ENCODE data around the gene IGFBP2.
"Not testable (repeated sequence)": the region's sequence is repeated elsewhere in the genome, so short reads cannot be mapped to it uniquely, and the experiment has no call there.

IGFBP2 gene, protein sequence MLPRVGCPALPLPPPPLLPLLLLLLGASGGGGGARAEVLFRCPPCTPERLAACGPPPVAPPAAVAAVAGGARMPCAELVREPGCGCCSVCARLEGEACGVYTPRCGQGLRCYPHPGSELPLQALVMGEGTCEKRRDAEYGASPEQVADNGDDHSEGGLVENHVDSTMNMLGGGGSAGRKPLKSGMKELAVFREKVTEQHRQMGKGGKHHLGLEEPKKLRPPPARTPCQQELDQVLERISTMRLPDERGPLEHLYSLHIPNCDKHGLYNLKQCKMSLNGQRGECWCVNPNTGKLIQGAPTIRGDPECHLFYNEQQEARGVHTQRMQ

DNA sequence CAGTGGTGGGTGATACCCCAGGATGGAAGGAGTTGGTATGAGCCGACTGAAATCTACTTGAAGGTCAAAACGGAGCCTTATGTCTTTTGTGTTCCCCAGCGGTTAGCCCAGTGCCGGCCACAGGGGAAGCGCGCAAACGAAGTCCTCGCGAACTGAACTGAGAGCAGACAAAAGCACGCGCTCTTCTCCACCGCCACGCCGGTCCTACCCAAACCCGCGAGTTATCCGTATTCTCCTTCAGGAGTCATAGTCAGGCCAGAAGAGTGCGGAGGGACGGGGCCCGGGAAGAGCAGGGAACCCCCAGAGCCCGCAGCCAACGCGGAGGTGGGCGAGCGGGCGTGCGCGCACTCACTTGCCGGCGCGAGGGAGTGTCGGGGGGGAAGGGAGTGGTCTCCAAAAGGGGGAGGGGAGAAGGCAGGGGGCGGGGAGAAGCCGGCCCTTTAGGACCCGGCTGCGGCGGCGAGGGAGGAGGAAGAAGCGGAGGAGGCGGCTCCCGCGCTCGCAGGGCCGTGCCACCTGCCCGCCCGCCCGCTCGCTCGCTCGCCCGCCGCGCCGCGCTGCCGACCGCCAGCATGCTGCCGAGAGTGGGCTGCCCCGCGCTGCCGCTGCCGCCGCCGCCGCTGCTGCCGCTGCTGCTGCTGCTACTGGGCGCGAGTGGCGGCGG is at the start of gene IGFBP2:
TSS of gene IGFBP2 (plus strand) at position 469 of the 664 bp plus-strand sequence. CDS start at position 573, 104 bp downstream.
- no peak for DNase-seq (ENCODE audit: low spot score)

GRCh38 chr2:216583606-216584005 is 49.6 kb upstream of the IGFBP2 start:
- DNase-seq (ENCODE audit: low spot score) = no peak

DNA sequence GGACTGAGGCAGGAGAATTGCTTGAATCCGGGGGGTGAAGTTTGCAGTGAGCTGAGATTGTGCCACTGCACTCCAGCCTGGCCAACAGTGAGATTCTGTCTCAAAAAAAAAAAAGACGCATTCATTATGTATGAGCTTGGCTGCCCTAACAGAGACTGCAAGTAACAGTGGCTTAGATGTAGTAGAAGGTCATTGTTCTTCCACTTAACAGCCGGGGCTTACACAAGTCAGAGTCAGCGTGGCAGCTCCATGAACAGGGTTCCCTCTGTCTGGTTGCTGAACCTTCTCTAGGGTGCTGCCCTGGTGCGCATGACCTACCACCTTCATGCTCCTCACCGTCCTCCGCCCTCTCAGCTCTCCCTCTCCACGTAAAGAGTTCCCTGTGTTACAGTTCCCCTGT is 49.1 kb upstream of the IGFBP2 start:
- DNase-seq (ENCODE audit: low spot score) = no peak

GRCh38 chr2:216585441-216585840 is 47.8 kb upstream of the IGFBP2 start:
- no peak for DNase-seq (ENCODE audit: low spot score)

- DNase-seq (ENCODE audit: low spot score) = no peak
These were observed 44.1 kb upstream of the IGFBP2 start for GRCh38 chr2:216588861-216589710.

DNA sequence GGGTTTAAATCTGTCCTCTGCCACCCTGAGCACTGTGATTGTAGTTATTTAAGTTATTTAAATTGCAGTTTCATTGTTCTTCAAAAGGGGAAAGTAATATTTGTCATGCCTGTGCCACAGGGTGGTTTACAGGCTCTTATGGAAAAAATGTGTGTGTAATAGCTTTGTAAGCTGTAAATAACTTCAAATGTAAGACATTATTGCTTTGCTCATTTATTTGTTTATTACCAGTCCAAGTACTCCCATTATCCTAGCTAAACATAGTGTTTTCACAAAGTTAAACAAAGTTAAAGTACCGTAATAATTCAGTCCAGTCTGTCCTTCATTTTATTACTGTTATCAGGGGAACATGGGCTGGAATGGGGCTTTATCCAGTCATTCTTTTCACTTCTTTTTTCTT is 43.4 kb upstream of the IGFBP2 start:
- DNase-seq (ENCODE audit: low spot score) = no peak

DNA sequence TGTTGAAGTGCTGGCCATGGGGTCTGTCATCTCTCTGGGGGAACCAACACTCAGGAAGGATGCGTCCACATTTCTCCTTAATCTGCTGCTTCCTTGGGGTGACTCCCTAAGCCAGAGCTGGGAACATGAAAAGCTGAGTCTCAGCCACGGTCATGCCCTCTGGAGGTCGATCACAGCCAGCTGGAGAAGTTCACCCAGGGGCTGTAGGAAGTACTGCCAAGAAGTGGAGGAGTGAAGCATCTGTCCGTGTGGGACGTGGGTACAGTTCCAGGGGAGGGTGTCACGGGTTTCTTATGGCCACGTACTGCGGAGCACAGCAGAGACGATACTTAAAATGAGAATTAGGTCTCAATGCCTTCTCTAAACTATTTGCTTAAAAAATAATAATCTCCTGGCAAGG is 42.4 kb upstream of the IGFBP2 start:
- no peak for DNase-seq (ENCODE audit: low spot score)

- no peak for DNase-seq (ENCODE audit: low spot score)
These were observed 41.7 kb upstream of the IGFBP2 start for GRCh38 chr2:216591480-216591879.

GRCh38 chr2:216594081-216594480 is 39.1 kb upstream of the IGFBP2 start:
- DNase-seq (ENCODE audit: low spot score) = no peak

DNA sequence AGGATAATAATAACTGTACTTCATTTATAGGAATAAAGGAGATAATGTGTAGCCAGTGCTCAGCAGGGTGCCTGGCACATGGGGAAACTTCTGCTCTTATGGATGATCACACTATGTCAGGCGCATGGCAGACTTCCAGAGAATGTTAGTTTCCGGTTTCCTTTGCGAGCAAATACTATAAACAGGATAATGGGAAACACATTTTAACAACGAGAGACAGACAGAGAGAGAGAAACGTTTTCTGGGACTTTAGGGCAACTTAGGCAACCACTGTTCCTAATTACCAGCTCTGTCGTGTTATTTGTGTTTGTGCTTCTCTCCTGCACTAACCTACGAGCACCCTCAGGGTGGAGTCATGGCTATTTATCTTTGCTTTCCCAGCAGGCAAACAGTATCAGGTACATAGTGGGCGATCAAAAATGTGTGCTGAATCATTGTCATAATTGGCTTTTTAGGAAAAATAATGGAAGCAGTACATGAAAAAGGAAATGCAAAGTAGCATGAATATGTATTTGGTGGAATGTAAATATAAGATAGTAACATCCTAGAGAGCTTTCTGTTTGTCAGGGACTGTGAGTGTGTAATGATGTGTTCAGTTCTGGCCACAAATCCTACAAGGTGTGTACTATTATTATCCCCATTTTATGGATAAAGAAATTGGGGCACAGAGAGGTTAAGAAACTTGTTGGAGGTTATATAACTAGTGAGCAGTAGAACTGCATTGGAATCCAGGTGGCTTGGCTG is 36.8 kb upstream of the IGFBP2 start:
- DNase-seq (ENCODE audit: low spot score) = no peak

DNA sequence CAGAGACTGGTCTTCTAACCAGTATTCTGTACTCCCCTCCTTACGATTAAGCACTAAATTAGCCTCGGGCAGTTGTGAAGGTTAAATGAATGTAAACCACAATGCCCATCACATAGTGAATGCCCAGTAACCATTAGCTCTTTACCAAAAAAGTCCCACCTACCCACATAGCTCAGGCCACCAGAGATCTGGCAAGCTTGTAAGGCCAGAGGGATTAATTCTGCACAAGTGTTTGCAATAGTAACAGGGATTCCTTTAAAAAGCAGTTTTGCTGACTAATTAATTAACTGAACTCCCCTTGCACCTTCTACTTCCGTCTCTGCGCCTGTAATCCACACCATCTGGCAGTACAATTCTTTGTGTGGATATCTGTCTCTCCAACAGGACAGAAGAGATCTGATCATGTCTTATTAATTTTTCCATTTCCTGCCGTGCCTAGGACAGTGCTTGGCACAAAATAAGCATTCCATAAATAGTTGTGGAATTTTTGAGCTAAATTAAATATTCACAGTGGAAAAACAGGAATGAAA is 36.2 kb upstream of the IGFBP2 start:
- DNase-seq (ENCODE audit: low spot score) = no peak

- DNase-seq (ENCODE audit: low spot score) = not testable (repeated sequence)
These were observed 35.4 kb upstream of the IGFBP2 start for GRCh38 chr2:216597825-216598224.

- no peak for DNase-seq (ENCODE audit: low spot score)
These were observed 31.4 kb upstream of the IGFBP2 start for GRCh38 chr2:216601632-216602409.

GRCh38 chr2:216603010-216603883 is 30.0 kb upstream of the IGFBP2 start:
- no peak for DNase-seq (ENCODE audit: low spot score)

DNA sequence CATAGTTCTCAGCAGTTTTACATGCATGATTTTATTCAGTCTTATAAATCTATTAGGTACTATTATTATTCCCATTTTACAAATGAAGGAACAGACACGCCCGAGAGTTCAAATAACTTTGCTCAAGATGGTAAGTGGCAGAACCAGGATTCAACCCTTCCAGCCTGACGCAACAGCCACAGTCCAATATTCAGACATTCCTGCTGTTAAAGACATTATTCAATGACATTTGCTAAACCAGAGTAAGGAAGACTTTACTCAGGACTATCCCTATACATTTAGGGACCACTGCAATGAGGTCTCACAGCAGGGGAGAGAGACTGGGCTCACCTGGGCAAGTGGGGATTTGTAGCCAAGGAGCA is 29.4 kb upstream of the IGFBP2 start:
- DNase-seq (ENCODE audit: low spot score) = no peak

DNA sequence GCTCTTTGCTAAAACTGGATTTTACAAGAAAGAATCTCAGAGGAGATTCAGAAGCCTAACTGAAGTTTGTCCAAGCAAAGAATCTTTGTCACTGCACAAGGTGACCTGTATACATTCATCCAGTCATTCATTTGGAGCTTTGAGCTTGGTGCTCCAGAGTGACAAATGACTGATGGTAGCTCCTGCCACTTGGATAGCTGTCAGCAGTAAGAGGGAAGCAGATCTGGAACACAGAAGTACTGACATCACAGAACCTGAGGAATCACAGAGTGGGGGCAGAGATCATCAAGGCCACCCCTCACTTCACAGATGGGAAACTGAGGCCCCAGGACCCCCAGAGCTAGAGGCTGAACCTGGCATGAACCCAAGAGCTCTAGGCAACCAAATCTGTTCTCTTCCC is 28.8 kb upstream of the IGFBP2 start:
- no peak for DNase-seq (ENCODE audit: low spot score)

DNA sequence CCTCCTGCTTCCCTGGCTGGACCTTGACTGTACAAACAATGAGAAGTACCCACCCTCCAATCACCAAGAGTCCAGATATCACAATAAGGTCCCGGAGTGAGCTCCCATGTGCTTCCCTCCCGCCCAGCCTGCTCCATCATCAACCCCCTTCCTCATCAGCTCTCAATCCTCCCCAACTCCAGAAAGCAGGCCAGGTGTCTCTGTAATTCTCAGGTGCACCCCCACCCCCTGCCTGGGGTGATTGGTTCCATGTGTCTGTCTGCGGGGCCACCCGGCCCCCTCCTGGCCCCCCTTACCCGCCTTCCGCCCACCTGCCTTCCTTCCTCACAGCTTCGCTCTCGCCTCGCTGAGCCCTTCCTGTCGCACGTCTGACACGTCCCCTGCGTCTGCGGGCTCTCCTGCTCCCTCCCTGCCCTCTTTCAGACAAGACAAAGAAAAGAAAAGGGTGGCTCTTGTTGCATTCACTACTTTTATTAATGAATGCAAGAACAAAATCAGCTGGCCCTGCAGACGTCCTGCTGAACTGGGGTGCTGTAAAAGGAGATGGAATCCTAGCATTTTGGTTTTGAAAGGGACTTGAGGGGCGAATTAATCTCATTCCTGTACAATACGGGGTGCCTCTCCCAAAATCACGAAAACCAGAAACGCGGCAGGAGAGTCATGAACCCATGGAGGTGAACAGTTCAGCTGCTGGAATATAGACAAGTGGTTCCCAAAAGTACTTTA is 26.5 kb upstream of the IGFBP2 start:
- no peak for DNase-seq (ENCODE audit: low spot score)

DNA sequence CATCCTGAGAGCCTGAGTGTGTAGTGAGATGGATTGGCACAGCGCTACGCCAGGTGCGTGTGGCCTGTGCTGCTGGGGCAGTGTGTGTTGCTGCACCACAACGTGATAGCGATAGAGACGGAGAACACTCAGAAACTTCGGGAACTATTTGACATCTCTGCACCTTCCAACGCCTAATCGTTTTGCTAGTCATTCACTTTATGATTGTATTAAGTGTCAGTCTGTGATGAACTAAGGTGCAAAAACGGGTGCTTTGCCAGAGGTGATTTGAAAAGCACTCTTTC is 26.0 kb upstream of the IGFBP2 start:
- DNase-seq (ENCODE audit: low spot score) = no peak

DNA sequence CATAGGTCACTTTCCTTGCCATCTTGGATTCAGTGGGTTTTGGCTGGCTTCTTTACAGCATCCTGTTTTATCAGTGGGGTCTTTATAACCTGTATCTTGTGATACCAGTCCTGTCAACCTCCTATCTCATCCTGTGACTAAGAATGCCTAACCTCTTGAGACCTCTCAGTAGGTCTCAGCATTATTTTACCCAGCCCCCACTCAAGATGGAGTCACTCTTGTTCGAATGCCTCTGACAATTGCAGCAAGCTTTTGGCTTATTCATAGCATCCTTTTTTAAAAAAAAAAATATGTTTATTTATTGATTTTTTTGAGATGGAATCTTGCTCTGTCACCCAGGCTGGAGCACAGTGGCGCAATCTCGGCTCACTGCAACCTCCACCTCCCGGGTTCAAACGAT is 24.7 kb upstream of the IGFBP2 start:
- DNase-seq (ENCODE audit: low spot score) = no peak

All from CD4-positive, alpha-beta T cell treated with Interleukin-15 for 4 hours (primary cell).